ENCODE data around the gene MYO1B. TPM values are rescaled to one million over a fixed set of nuclear protein-coding genes. Genes with fewer than 3 reads are reported as not detected.

Gene MYO1B
- total and polyA plus RNA-seq, 2 of the 8 experiments (the other 6 are each of a cell fraction or from before 2014, with no cell fraction given), result 15.5 to 61.2 TPM

DNA sequence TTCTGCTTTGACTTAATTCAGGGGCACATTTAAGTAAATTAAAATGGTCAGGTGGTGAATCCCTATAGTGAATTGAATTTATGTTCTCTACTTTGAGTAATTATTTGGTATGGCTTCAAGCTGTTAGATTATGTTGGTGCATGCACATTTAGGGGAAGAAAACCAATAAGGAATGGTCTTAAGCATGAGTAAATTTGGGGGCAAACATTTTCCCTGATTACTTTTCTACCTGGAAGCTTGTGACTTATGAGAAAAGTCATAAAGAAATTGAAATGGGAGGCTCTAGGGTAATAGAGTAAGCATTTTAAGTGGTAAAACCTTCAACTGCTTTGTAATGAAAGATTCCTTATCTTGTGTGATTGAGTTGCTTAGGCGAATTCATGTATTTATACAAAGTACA lies 112.5 kb downstream of the MYO1B start:
- H3K18ac ChIP-seq (ENCODE audit: extremely low read depth, low read length), result no peak overlapping the region
- no peak overlapping the region for H2BK120ac ChIP-seq (replicated peaks; ENCODE audit: low read depth, low read length)
- H3K23ac ChIP-seq (ENCODE audit: insufficient read length), result no peak overlapping the region
- H3K4me1 ChIP-seq (replicated peaks in 1 of 4; ENCODE audit: control insufficient read depth in 3 of 4, insufficient read depth in 4 of 4, low read length in 3 of 4), result no peaks in the 10 kb centered on the region
- no peak overlapping the region for H3K56ac ChIP-seq (replicated peaks; ENCODE audit: insufficient read length, low read depth, low read length)
- no peak overlapping the region for H3K9ac ChIP-seq (replicated peaks in 1 of 4; ENCODE audit: extremely low read depth in 1 of 4, low read depth in 3 of 4, low read length in 3 of 4)
- H3K14ac ChIP-seq (ENCODE audit: insufficient read length), result no peak overlapping the region
- H3K27ac ChIP-seq (ENCODE audit: low read depth, low read length), result no peak overlapping the region
- no peaks in the 10 kb centered on the region; the same call in 1 of the 2 replicates for H3K23me2 ChIP-seq (ENCODE audit: low read depth, low read length)
- H4K8ac ChIP-seq (ENCODE audit: extremely low read depth, insufficient read depth, low read length), result no peak overlapping the region
- ChIA-PET POLR2A (ENCODE audit: partially characterized antibody) (interaction anchor here (1.2 kb wide), 1 partner anchor 28 kb away, joined by 3 read pairs; no protein-coding TSS in a partner anchor), CTCF (ENCODE audit: partially characterized antibody) (interaction anchor here (0.7 to 1.7 kb wide), 4 partner anchors 11 to 189 kb away, joined by 3 to 5 read pairs (median 4); no protein-coding TSS in a partner anchor)
- H4K20me1 ChIP-seq (replicated peaks in 1 of 2; ENCODE audit: control insufficient read depth in 1 of 2, insufficient read depth in 2 of 2, low read length in 2 of 2), result no peaks in the 10 kb centered on the region
- H3K4me2 ChIP-seq (ENCODE audit: insufficient read depth in 1 of 2, low read depth in 2 of 2, low read length in 2 of 2), result no peak overlapping the region
- H2AK5ac ChIP-seq (ENCODE audit: low read depth, low read length), result no peak overlapping the region
- no peak overlapping the region for H2AFZ ChIP-seq (ENCODE audit: low read length)
- peaks cover 0 to 1% (median 0%) of the 10 kb centered on the region in 4 experiments; a peak in 1 of 7 replicates for H3K27me3 ChIP-seq (replicated peaks in 1 of 4; ENCODE audit: control insufficient read depth in 3 of 4, extremely low read depth in 1 of 4, insufficient read depth in 3 of 4, low read length in 3 of 4)
- peaks cover 0 to 4% of the 10 kb centered on the region in 2 experiments; a peak in 1 of 4 replicates for H3K79me2 ChIP-seq (ENCODE audit: control insufficient read depth in 1 of 2, insufficient read depth in 2 of 2, low read length in 2 of 2)
- H4K91ac ChIP-seq (replicated peaks; ENCODE audit: insufficient read length, low read length), result no peak overlapping the region
- H2BK15ac ChIP-seq (ENCODE audit: low read length), result no peak overlapping the region
- no peak overlapping the region for H2BK12ac ChIP-seq (ENCODE audit: low read depth, low read length)
- H3K4me3 ChIP-seq (ENCODE audit: extremely low read depth in 1 of 4, insufficient read depth in 2 of 4, low read depth in 3 of 4, low read length in 4 of 4), result no peak overlapping the region
- H3K4ac ChIP-seq (replicated peaks; ENCODE audit: insufficient read length, low read depth, low read length), result no peak overlapping the region
- H3K79me1 ChIP-seq (ENCODE audit: low read depth, low read length), result no peaks in the 10 kb centered on the region
- H3K9me3 ChIP-seq (ENCODE audit: insufficient read depth in 2 of 2, low read depth in 1 of 2, low read length in 1 of 2), result peaks cover 0 to 7% of the 10 kb centered on the region in 2 experiments; a peak in 2 of 4 replicates
- no peak overlapping the region for H2BK20ac ChIP-seq (ENCODE audit: low read length)
- H3K36me3 ChIP-seq (ENCODE audit: control insufficient read depth in 2 of 4, insufficient read depth in 4 of 4, low read length in 3 of 4), result peaks cover 0 to 17% (median 4%) of the 10 kb centered on the region in 4 experiments; a peak in 4 of 8 replicates
- no peak for DNase-seq (ENCODE audit: low read depth in 1 of 2, low spot score in 2 of 2)
- H4K5ac ChIP-seq (ENCODE audit: insufficient read length, low read depth, low read length), result no peak overlapping the region
- no peak for FAIRE-seq
- 84% methylated on average over 1 of the region's 1 CpG; no CpG with 5 or more reads in 1 of the 2 experiments for WGBS, 2 experiments (ENCODE audit: extremely low coverage in 1 of 2, insufficient coverage in 1 of 2, insufficient read length in 1 of 2, insufficient replicate concordance in 2 of 2, low coverage in 1 of 2, low lambda C conversion rate in 2 of 2, missing lambda C conversion rate in 1 of 2)
- no peak overlapping the region for H2BK5ac ChIP-seq (ENCODE audit: low read depth, low read length)
- TF ChIP-seq SIRT6 (IDR thresholded peaks at IDR 0.05; ENCODE audit: low read length) (no peak), RFX5 (IDR thresholded peaks at IDR 0.05; ENCODE audit: borderline replicate concordance, low read depth, low read length) (no peak), TAF7 (optimal IDR thresholded peaks at IDR 0.05; ENCODE audit: borderline replicate concordance, low read depth, low read length) (no peak), ASH2L (IDR thresholded peaks at IDR 0.05; ENCODE audit: low read length) (no peak), KDM4A (IDR thresholded peaks at IDR 0.05; ENCODE audit: low read depth, low read length, severe bottlenecking) (no peak), CREB1 (IDR thresholded peaks at IDR 0.05) (no peak), CBX5 (IDR thresholded peaks at IDR 0.05; ENCODE audit: low read depth, low read length) (no peak), KDM1A (IDR thresholded peaks at IDR 0.05; ENCODE audit: borderline replicate concordance, low read length) (no peak), JUND (IDR thresholded peaks at IDR 0.05; ENCODE audit: low read length) (no peak)
- TF ChIP-seq, protein P1, sequence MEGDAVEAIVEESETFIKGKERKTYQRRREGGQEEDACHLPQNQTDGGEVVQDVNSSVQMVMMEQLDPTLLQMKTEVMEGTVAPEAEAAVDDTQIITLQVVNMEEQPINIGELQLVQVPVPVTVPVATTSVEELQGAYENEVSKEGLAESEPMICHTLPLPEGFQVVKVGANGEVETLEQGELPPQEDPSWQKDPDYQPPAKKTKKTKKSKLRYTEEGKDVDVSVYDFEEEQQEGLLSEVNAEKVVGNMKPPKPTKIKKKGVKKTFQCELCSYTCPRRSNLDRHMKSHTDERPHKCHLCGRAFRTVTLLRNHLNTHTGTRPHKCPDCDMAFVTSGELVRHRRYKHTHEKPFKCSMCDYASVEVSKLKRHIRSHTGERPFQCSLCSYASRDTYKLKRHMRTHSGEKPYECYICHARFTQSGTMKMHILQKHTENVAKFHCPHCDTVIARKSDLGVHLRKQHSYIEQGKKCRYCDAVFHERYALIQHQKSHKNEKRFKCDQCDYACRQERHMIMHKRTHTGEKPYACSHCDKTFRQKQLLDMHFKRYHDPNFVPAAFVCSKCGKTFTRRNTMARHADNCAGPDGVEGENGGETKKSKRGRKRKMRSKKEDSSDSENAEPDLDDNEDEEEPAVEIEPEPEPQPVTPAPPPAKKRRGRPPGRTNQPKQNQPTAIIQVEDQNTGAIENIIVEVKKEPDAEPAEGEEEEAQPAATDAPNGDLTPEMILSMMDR (IDR thresholded peaks at IDR 0.05; ENCODE audit: control extremely low read depth in 1 of 3, insufficient read depth in 1 of 3, low read depth in 1 of 3, low read length in 3 of 3), result no peak
- TF ChIP-seq, protein P2, sequence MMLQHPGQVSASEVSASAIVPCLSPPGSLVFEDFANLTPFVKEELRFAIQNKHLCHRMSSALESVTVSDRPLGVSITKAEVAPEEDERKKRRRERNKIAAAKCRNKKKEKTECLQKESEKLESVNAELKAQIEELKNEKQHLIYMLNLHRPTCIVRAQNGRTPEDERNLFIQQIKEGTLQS (IDR thresholded peaks at IDR 0.05; ENCODE audit: insufficient read depth, low read depth, low read length), result no peak

Data from H1 (cell line).